Hematopoietic multipotent progenitor cell treated with erythropoietin and hydrocortisone succinate and interleukin-3 and kit ligand, for 6 days (in vitro differentiated cells): ENCODE measurements around the gene ESYT3.
"Not testable (repeated sequence)": the region's sequence is repeated elsewhere in the genome, so short reads cannot be mapped to it uniquely, and the experiment has no call there.

Source experiments
- DNase-seq: peaks from one replicate; pipeline ENCODE4 v3.0.0-alpha.2; 2015

Gene ESYT3

GRCh38 chr3:138443521-138444503 is 9.4 kb downstream of the ESYT3 start:
- no peak for DNase-seq

- DNase-seq: peak; percentile 64
Observed at GRCh38 chr3:138445236-138445635, 10.8 kb downstream of the ESYT3 start.

- no peak for DNase-seq
Observed at GRCh38 chr3:138445654-138446053, 11.2 kb downstream of the ESYT3 start.

GRCh38 chr3:138448631-138449030 is 14.2 kb downstream of the ESYT3 start:
- DNase-seq: no peak

- no peak for DNase-seq
Observed at GRCh38 chr3:138449490-138449889, 15.1 kb downstream of the ESYT3 start.

- no peak for DNase-seq
Observed at GRCh38 chr3:138450181-138450580, 15.8 kb downstream of the ESYT3 start.

- DNase-seq: no peak
Observed at GRCh38 chr3:138450704-138451424, 16.4 kb downstream of the ESYT3 start.

- no peak for DNase-seq
Observed at GRCh38 chr3:138451595-138452162, 17.3 kb downstream of the ESYT3 start.

- no peak for DNase-seq
Observed at GRCh38 chr3:138452436-138452835, 18.0 kb downstream of the ESYT3 start.

GRCh38 chr3:138453940-138454339 is 19.5 kb downstream of the ESYT3 start:
- DNase-seq: not testable (repeated sequence)

GRCh38 chr3:138455801-138456716 is 21.6 kb downstream of the ESYT3 start:
- DNase-seq: no peak

- DNase-seq: no peak
Observed at GRCh38 chr3:138456961-138457862, 22.8 kb downstream of the ESYT3 start.

GRCh38 chr3:138457863-138458735 is 23.7 kb downstream of the ESYT3 start:
- DNase-seq: no peak

GRCh38 chr3:138458774-138459499 is 24.5 kb downstream of the ESYT3 start:
- no peak for DNase-seq

- no peak for DNase-seq
Observed at GRCh38 chr3:138459619-138460535, 25.5 kb downstream of the ESYT3 start.

- no peak for DNase-seq
Observed at GRCh38 chr3:138460536-138461205, 26.3 kb downstream of the ESYT3 start.

GRCh38 chr3:138461246-138461645 is 26.8 kb downstream of the ESYT3 start:
- no peak for DNase-seq

- DNase-seq: no peak
Observed at GRCh38 chr3:138461896-138462295, 27.5 kb downstream of the ESYT3 start.
